ENCODE results near the gene DEFB108B.
"Not testable (repeated sequence)": the region's sequence is repeated elsewhere in the genome, so short reads cannot be mapped to it uniquely, and the experiment has no call there.

DNA sequence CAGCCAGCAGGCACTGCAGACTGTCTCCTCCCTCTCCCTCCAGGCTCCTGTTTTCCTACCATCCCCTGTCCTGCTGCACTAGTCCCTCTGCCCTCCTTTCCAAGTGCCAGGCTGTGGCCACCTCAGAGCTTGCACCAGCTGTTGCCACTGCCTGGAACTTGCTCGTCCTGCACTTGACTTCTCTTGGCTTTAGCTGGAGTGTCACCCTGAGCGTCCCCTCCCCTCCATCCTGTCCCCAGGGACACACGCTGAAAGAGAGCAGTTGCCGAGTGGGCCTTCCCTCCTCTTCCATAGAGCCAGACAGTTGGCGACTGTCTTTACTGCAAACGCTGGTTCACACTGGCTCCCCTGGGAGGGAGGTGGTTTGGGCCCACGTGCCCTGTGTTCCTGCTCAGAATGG lies 41.9 kb upstream of the DEFB108B start:
- TF ChIP-seq RAD21 (conservative IDR thresholded peaks at IDR 0.05); MXI1 (conservative IDR thresholded peaks at IDR 0.05; ENCODE audit: poor library complexity, severe bottlenecking); EZH2 (IDR thresholded peaks at IDR 0.05; ENCODE audit: borderline replicate concordance, insufficient read depth, low read length, poor library complexity, severe bottlenecking): not testable (repeated sequence)

Measured in neural cell (in vitro differentiated cells).